ENCODE results near the gene PSMG4. TPM values are rescaled to one million over a fixed set of nuclear protein-coding genes. Genes with fewer than 3 reads are reported as not detected.
A peak's percentile ranks its signal among the peaks of the same experiment; 100 is the strongest.

The PSMG4 gene
- total and polyA plus RNA-seq, 4 donors: 12.0 to 38.2 (median 26.0) TPM

DNA sequence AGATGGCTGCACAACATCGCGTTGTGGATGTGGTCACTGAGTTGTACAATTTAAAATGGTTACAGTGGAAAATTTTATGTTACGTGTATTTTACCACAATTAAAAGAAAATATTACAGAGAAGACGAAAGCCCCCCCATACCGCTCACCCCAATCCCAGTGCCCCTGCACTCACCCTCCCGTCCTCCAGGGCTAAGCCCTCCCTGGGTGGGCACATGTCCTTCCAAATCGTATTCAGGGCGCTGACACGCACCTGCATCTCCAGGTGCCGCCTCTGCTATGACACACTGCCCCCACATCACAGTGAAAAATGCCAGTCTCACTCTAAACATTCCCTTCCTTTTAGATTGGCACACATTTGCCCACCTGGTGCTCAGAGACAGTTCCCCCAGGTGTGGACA is 49.4 kb downstream of the PSMG4 start:
- Histone ChIP-seq H3K27me3 (ENCODE audit: control insufficient read depth in 1 of 2, insufficient read depth in 2 of 2, low read length in 1 of 2) (no peaks in the 10 kb centered on the region), H3K9me3 (ENCODE audit: control insufficient read depth, low read length) (no peaks in the 10 kb centered on the region), H3K36me3 (ENCODE audit: control insufficient read depth in 1 of 2, insufficient read depth in 2 of 2, low read length in 1 of 2) (no peaks in the 10 kb centered on the region), H3K27ac (ENCODE audit: low read depth in 1 of 2, low read length in 2 of 2) (no peak overlapping the region), H3K4me1 (ENCODE audit: control insufficient read depth in 1 of 2, insufficient read depth in 2 of 2, low read length in 2 of 2) (no peaks in the 10 kb centered on the region), H3K4me3 (ENCODE audit: low read length in 2 of 2) (no peak overlapping the region)
- ATAC-seq (ENCODE audit: low FRiP score) (no peak), DNase-seq (peak in 1 of 2 donors; percentile 25)
- intact Hi-C loops (cut with DNase I): no loop called here
- WGBS, 2 donors: 91 to 95% methylated on average over 10 of the region's 10 CpGs

DNA sequence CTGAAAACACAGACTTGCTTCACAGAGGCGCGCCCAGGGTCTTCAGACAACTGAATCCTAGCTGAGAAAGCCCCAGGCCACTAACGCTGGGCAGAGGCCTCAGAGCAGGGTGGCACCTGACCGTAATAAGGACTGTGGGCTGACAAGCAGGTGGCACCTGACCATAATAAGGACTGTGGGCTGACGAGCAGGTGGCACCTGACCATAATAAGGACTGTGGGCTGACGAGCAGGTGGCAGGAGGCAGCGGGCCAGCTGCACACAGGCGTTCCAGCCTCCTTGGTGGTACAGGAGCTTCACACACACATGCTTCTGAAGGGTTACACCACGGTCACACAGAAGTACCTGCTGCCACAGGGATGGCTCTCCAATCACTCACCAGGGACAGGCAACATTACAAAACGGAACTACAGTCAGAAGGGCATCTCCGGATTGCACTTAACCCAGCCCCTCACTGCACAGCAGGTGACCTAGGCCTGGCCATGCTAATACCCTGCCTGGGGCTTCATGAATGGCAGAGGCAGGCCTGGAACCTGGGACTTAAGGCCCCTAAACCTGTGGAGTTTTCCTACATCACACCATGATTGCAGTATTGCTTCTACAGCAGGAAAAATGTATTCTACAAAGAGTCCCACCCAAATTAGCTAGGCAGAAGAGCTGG is 50.8 kb downstream of the PSMG4 start:
- Histone ChIP-seq H3K4me1 (ENCODE audit: control insufficient read depth in 1 of 2, insufficient read depth in 2 of 2, low read length in 2 of 2) (no peaks in the 10 kb centered on the region), H3K9me3 (ENCODE audit: control insufficient read depth, low read length) (no peaks in the 10 kb centered on the region), H3K27me3 (ENCODE audit: control insufficient read depth in 1 of 2, insufficient read depth in 2 of 2, low read length in 1 of 2) (no peaks in the 10 kb centered on the region), H3K4me3 (ENCODE audit: low read length in 2 of 2) (no peak overlapping the region), H3K27ac (ENCODE audit: low read depth in 1 of 2, low read length in 2 of 2) (no peak overlapping the region), H3K36me3 (ENCODE audit: control insufficient read depth in 1 of 2, insufficient read depth in 2 of 2, low read length in 1 of 2) (no peaks in the 10 kb centered on the region)
- intact Hi-C loops (cut with DNase I): no loop called here
- no peak for ATAC-seq (ENCODE audit: low FRiP score)
- 85 to 91% methylated on average over 11 of the region's 11 CpGs for WGBS, 2 donors
- DNase-seq: peak in 1 of 2 donors; percentile 55

DNA sequence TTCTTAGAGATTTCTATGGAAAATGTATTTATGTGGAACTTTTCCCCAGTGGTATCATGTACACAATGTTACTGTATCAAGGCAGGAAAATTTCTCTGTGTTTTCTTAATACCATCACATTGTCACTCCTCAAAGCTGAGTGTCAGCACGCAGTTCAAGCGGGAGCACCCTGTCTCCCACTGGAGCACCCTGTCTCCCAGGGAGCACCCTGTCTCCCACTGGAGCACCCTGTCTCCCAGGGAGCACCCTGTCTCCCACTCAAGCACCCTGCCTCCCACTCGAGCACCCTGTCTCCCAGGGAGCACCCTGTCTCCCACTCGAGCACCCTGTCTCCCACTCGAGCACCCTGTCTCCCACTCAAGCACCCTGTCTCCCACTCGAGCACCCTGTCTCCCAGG is 51.3 kb downstream of the PSMG4 start:
- H3K27ac ChIP-seq (ENCODE audit: low read depth in 1 of 2, low read length in 2 of 2): no peak overlapping the region
- no peak for ATAC-seq (ENCODE audit: low FRiP score)

DNA sequence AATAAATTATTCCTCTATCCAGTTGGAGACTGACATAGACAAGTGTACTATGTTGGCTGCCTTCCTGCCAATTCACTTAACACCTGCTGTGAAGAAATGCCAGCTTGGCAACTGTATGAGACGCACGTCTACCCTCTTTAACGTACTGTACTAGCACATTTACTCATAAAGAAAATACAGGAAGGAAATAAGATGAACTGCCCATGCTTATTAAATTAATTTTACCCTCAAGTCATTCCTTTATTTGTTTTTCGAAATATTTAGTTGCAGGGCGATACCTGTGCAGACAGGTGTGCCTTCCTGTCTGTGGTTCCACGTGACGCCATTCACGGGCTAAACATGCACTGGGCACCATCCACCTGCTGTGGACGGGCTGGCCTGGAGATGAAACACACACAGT is 52.0 kb downstream of the PSMG4 start:
- no peaks in the 10 kb centered on the region for H3K36me3 ChIP-seq (ENCODE audit: control insufficient read depth in 1 of 2, insufficient read depth in 2 of 2, low read length in 1 of 2)
- DNase-seq (no peak), ATAC-seq (ENCODE audit: low FRiP score) (no peak)
- intact Hi-C loops (cut with DNase I): no loop called here
- no peaks in the 10 kb centered on the region for H3K4me1 ChIP-seq (ENCODE audit: control insufficient read depth in 1 of 2, insufficient read depth in 2 of 2, low read length in 2 of 2)
- 80 to 82% methylated on average over 9 of the region's 9 CpGs for WGBS, 2 donors
- H3K9me3 ChIP-seq (ENCODE audit: control insufficient read depth, low read length): no peaks in the 10 kb centered on the region
- H3K27me3 ChIP-seq (ENCODE audit: control insufficient read depth in 1 of 2, insufficient read depth in 2 of 2, low read length in 1 of 2): no peaks in the 10 kb centered on the region
- H3K27ac ChIP-seq (ENCODE audit: low read depth in 1 of 2, low read length in 2 of 2): no peak overlapping the region
- no peak overlapping the region for H3K4me3 ChIP-seq (ENCODE audit: low read length in 2 of 2)

More for the DNA sequence above, 51.3 kb downstream of the PSMG4 start:
- peak in 1 of 2 donors; percentile 51 for DNase-seq
- intact Hi-C loops (cut with DNase I): no loop called here
- H3K4me1 ChIP-seq (ENCODE audit: control insufficient read depth in 1 of 2, insufficient read depth in 2 of 2, low read length in 2 of 2): no peaks in the 10 kb centered on the region
- H3K9me3 ChIP-seq (ENCODE audit: control insufficient read depth, low read length): no peaks in the 10 kb centered on the region
- H3K36me3 ChIP-seq (ENCODE audit: control insufficient read depth in 1 of 2, insufficient read depth in 2 of 2, low read length in 1 of 2): no peaks in the 10 kb centered on the region
- 87 to 93% methylated on average over 3 to 6 of the region's 6 CpGs for WGBS, 2 donors
- H3K4me3 ChIP-seq (ENCODE audit: low read length in 2 of 2): no peak overlapping the region
- no peaks in the 10 kb centered on the region for H3K27me3 ChIP-seq (ENCODE audit: control insufficient read depth in 1 of 2, insufficient read depth in 2 of 2, low read length in 1 of 2)

DNA sequence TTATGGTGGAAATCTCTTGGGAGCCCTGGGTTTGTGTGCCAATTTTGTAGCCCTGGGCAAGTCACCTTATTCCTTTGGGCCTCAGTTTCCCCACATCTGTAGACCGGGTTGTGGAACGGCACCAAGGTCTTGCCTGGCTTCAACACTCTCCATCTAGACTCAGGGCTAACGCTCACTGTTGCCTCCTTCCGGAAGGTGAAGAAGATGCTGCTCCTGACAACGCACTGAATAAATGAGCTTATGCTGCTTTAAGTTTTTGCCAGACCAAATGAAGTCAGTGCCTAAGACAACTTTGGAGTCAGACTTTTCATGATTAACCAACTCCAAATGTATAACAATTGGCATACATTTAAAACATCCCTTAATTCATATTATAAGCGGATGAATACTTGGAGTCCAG is 53.1 kb downstream of the PSMG4 start:
- ATAC-seq (ENCODE audit: low FRiP score): no peak
- no peak overlapping the region for H3K4me3 ChIP-seq (ENCODE audit: low read length in 2 of 2)
- WGBS, 2 donors: 86 to 90% methylated on average over 6 of the region's 6 CpGs
- no peaks in the 10 kb centered on the region for H3K27me3 ChIP-seq (ENCODE audit: control insufficient read depth in 1 of 2, insufficient read depth in 2 of 2, low read length in 1 of 2)
- no peak overlapping the region for H3K27ac ChIP-seq (ENCODE audit: low read depth in 1 of 2, low read length in 2 of 2)
- intact Hi-C loops (cut with DNase I): no loop called here
- DNase-seq: no peak
- no peaks in the 10 kb centered on the region for H3K4me1 ChIP-seq (ENCODE audit: control insufficient read depth in 1 of 2, insufficient read depth in 2 of 2, low read length in 2 of 2)
- no peaks in the 10 kb centered on the region for H3K9me3 ChIP-seq (ENCODE audit: control insufficient read depth, low read length)
- H3K36me3 ChIP-seq (ENCODE audit: control insufficient read depth in 1 of 2, insufficient read depth in 2 of 2, low read length in 1 of 2): no peaks in the 10 kb centered on the region

DNA sequence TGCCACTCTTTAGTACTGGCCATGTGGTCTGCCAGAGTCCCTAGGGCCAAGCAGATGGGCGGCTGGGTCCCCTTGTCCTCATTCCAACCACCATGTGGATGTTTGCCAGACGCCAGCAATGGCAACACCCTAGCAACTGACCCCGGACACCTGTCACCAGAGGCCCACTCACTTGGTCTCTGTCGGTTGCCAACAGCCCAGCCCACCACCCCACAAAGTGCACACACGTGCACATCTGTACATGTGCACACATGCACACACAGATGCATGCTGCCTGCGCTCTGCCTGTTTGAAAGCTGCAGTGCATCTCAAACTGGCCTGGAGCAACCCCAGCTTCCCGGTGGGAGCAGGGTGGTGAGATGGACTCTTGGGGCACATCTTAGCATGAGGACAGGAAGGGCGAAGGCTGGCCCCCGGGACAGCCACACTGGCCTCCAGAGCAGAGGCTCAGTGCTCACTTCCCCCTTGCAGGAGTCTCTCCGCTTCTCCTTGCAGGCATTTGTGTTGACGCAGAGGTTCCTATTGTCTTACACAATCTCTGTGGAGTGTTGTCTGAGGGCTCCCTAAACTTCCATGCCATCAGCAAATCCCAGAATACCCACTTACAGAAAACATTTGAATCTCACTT is 54.0 kb downstream of the PSMG4 start:
- Histone ChIP-seq H3K9me3 (ENCODE audit: control insufficient read depth, low read length) (no peaks in the 10 kb centered on the region), H3K27ac (ENCODE audit: low read depth in 1 of 2, low read length in 2 of 2) (no peak overlapping the region), H3K4me1 (ENCODE audit: control insufficient read depth in 1 of 2, insufficient read depth in 2 of 2, low read length in 2 of 2) (no peaks in the 10 kb centered on the region), H3K27me3 (ENCODE audit: control insufficient read depth in 1 of 2, insufficient read depth in 2 of 2, low read length in 1 of 2) (no peaks in the 10 kb centered on the region), H3K4me3 (ENCODE audit: low read length in 2 of 2) (no peak overlapping the region), H3K36me3 (ENCODE audit: control insufficient read depth in 1 of 2, insufficient read depth in 2 of 2, low read length in 1 of 2) (no peaks in the 10 kb centered on the region)
- intact Hi-C loops (cut with DNase I): no loop called here
- DNase-seq (peak; percentile 69 to 73), ATAC-seq (ENCODE audit: low FRiP score) (no peak)
- 74 to 75% methylated on average over 11 of the region's 11 CpGs for WGBS, 2 donors

DNA sequence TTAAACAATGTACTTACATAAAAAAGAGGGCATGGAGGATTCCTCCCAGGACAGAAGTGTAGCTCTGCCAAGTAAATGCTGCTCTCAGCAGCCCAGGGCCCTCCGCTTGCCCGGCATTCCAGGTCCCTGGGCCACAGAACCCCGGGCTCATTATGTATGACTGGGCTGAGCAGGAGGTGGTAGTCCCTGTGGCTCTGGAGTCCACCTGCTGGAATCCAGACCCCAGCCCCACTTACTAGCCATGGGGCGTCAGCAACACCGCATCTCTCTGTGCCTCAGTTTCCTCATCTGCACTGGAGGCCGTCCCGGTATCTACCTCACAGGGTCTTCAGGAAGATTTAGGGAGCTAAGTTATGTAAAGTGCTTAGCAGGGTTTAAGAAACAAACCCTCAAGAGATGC is 55.4 kb downstream of the PSMG4 start:
- H3K36me3 ChIP-seq (ENCODE audit: control insufficient read depth in 1 of 2, insufficient read depth in 2 of 2, low read length in 1 of 2): no peaks in the 10 kb centered on the region
- 90 to 94% methylated on average over 7 of the region's 7 CpGs for WGBS, 2 donors
- no peak overlapping the region for H3K27ac ChIP-seq (ENCODE audit: low read depth in 1 of 2, low read length in 2 of 2)
- intact Hi-C loops (cut with DNase I): no loop called here
- DNase-seq: peak in 1 of 2 donors; percentile 17
- no peaks in the 10 kb centered on the region for H3K4me1 ChIP-seq (ENCODE audit: control insufficient read depth in 1 of 2, insufficient read depth in 2 of 2, low read length in 2 of 2)
- ATAC-seq (ENCODE audit: low FRiP score): no peak
- H3K27me3 ChIP-seq (ENCODE audit: control insufficient read depth in 1 of 2, insufficient read depth in 2 of 2, low read length in 1 of 2): no peaks in the 10 kb centered on the region
- H3K9me3 ChIP-seq (ENCODE audit: control insufficient read depth, low read length): no peaks in the 10 kb centered on the region
- H3K4me3 ChIP-seq (ENCODE audit: low read length in 2 of 2): no peak overlapping the region

DNA sequence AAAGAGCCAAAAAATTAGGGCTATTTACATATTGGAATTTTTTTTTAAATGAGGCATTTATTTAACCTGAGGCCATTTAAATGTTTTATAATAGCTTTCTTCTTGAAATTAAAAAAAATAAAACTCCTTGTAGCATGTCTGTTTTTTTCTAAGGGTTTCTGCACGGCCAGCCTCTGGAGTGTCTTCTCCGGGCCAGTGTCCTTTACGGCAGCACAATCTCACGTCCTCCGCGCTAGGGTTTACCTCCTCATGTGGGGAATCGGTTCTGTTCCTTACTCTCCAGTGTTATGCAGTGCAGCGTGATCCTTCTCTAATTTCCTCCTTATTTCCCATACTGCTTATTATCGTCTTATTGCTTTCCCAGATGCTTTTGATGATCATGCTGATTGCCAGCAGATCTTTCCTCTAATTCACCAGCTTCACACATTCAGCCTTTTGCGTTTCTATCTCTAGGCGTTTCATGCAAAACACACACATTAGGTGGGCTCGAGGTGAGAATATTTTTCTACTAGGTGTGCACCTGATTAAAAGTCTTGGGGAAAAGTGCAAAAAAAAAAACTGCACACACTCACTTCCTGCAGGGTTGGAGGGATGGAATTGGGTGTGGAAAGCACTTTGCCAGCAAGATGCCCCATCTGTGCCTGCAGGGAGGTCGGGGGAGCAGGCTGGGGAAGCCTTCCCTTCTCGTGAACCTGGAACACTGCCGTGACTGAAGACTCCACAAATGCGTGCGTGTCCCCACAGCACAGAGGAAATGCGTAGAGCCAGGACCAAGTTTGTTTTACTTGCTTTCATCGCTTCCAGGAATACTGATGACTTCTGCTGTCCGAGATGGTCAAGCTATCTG is 56.1 kb downstream of the PSMG4 start:
- H3K27ac ChIP-seq (ENCODE audit: low read depth in 1 of 2, low read length in 2 of 2): no peak overlapping the region
- intact Hi-C loops (cut with DNase I): no loop called here
- no peaks in the 10 kb centered on the region for H3K9me3 ChIP-seq (ENCODE audit: control insufficient read depth, low read length)
- no peaks in the 10 kb centered on the region for H3K4me1 ChIP-seq (ENCODE audit: control insufficient read depth in 1 of 2, insufficient read depth in 2 of 2, low read length in 2 of 2)
- ATAC-seq (ENCODE audit: low FRiP score) (no peak), DNase-seq (peak in 1 of 2 donors; percentile 40)
- H3K36me3 ChIP-seq (ENCODE audit: control insufficient read depth in 1 of 2, insufficient read depth in 2 of 2, low read length in 1 of 2): no peaks in the 10 kb centered on the region
- WGBS, 2 donors: 86 to 87% methylated on average over 20 of the region's 20 CpGs
- no peak overlapping the region for H3K4me3 ChIP-seq (ENCODE audit: low read length in 2 of 2)
- H3K27me3 ChIP-seq (ENCODE audit: control insufficient read depth in 1 of 2, insufficient read depth in 2 of 2, low read length in 1 of 2): no peaks in the 10 kb centered on the region

Measured in aorta (tissue), 5 donors.